OCI-LY7 (cell line): Measurements from ENCODE around the gene COLEC12. TPM values are rescaled to one million over a fixed set of nuclear protein-coding genes. Genes with fewer than 3 reads are reported as not detected.

Source experiments
- BruUV-seq: library from RNA; stranded (reverse); fragments of 400-500 nt; replicated peaks from 2 replicates; lab custom pipeline; 2021; lab: Mats Ljungman, UMichigan
- CTCF ChIA-PET: fragments of 300-600 bp; sonication (Branson Sonifier 250); formaldehyde crosslinking; loops from one replicate; lab custom pipeline; 2022; ENCODE audit warnings: antibody characterized with exemption; ENCODE audit not compliant: unreplicated experiment; lab: Charles Lee
- POLR2A ChIA-PET: fragments of 300-600 bp; sonication (Branson Sonifier 250); formaldehyde crosslinking; loops from one replicate; lab custom pipeline; 2022; ENCODE audit warnings: antibody characterized with exemption; lab: Charles Lee
- DNase-seq: peaks from one replicate; pipeline ENCODE4 v3.0.0-alpha.2; 2015; ENCODE audit warnings: low spot score
- H2AFZ ChIP-seq: fragments of 200-600 bp; sonication (generic), shearing (Covaris generic); 2 replicates; pipeline ENCODE4 v1.6.1; 2014; ENCODE audit warnings: mild to moderate bottlenecking, antibody characterized with exemption, low read length, moderate library complexity
- H3K27ac ChIP-seq: fragments of 200-600 bp; sonication (generic); 2 replicates; pipeline ENCODE4 v1.5.1; 2014; ENCODE audit warnings: mixed run types, low read depth, mild to moderate bottlenecking, moderate library complexity, low read length, inconsistent platforms; ENCODE audit not compliant: poor library complexity, severe bottlenecking
- H3K36me3 ChIP-seq: fragments of 200-600 bp; sonication (generic); 2 replicates; pipeline ENCODE4 v1.6.1; 2014; ENCODE audit warnings: mild to moderate bottlenecking, antibody characterized with exemption, low read length, moderate library complexity, mixed read lengths; ENCODE audit not compliant: insufficient read depth
- H3K4me1 ChIP-seq: fragments of 200-600 bp; sonication (generic); 2 replicates; pipeline ENCODE4 v1.5.1; 2014; ENCODE audit warnings: mild to moderate bottlenecking, low read length; ENCODE audit not compliant: insufficient read depth, poor library complexity, severe bottlenecking
- H3K4me2 ChIP-seq: fragments of 200-600 bp; sonication (generic); 2 replicates; pipeline ENCODE4 v1.6.1; 2014; ENCODE audit warnings: mild to moderate bottlenecking, low read length
- H3K4me3 ChIP-seq: fragments of 200-600 bp; sonication (generic); 2 replicates; pipeline ENCODE4 v1.5.1; 2014; ENCODE audit warnings: mild to moderate bottlenecking, low read depth, low read length; ENCODE audit not compliant: poor library complexity, severe bottlenecking
- H3K79me2 ChIP-seq: fragments of 200-600 bp; sonication (generic); 2 replicates; pipeline ENCODE4 v1.6.1; 2016; ENCODE audit warnings: low read depth, mild to moderate bottlenecking, low read length, moderate library complexity, mixed read lengths; ENCODE audit not compliant: insufficient read depth
- H3K9me2 ChIP-seq: fragments of 200-600 bp; sonication (generic); 2 replicates; pipeline ENCODE4 v1.6.1; 2016; ENCODE audit warnings: mild to moderate bottlenecking, low read length, mixed read lengths; ENCODE audit not compliant: insufficient read depth
- H3K9me3 ChIP-seq: fragments of 200-600 bp; sonication (generic); 2 replicates; pipeline ENCODE4 v1.6.1; 2014; ENCODE audit warnings: mild to moderate bottlenecking, mixed run types, low read length, mixed read lengths
- H4K20me1 ChIP-seq: fragments of 200-600 bp; sonication (generic); 2 replicates; pipeline ENCODE4 v1.6.1; 2014; ENCODE audit warnings: mild to moderate bottlenecking, antibody characterized with exemption, low read length, moderate library complexity, mixed read lengths; ENCODE audit not compliant: insufficient read depth
- CTCF ChIP-seq: fragments of 200-600 bp; sonication (generic); conservative IDR thresholded peaks from 2 replicates; pipeline ENCODE4 v1.5.1; 2014; ENCODE audit warnings: mild to moderate bottlenecking, antibody characterized with exemption, low read length, moderate library complexity, mixed read lengths
- EZH2phosphoT487 ChIP-seq: fragments of 200-600 bp; sonication (generic); IDR thresholded peaks from 2 replicates; pipeline ENCODE4 v1.6.1; 2018; ENCODE audit warnings: low read depth, borderline replicate concordance, mild to moderate bottlenecking, mixed run types, antibody characterized with exemption, low read length, moderate library complexity, mixed read lengths
- intact Hi-C: fragments of 100-400 bp; cut with micrococcal nuclease; formaldehyde crosslinking; loops from one replicate; pipeline ENCODE4 v1.10.0; 2022; ENCODE audit not compliant: unreplicated experiment
- total RNA-seq, 2 experiments: library from RNA; depleted of rRNA in 1 of 2; stranded (reverse); fragments of >200 nt in 1 of 2; shearing (Covaris generic) in 1 of 2; gene quantifications; 2 replicates each; pipeline ENCODE4 v1.2.3, GENCODE V29; 2014 to 2022

The COLEC12 gene
- total RNA-seq, 2 experiments from 2014 or later, result not detected

DNA sequence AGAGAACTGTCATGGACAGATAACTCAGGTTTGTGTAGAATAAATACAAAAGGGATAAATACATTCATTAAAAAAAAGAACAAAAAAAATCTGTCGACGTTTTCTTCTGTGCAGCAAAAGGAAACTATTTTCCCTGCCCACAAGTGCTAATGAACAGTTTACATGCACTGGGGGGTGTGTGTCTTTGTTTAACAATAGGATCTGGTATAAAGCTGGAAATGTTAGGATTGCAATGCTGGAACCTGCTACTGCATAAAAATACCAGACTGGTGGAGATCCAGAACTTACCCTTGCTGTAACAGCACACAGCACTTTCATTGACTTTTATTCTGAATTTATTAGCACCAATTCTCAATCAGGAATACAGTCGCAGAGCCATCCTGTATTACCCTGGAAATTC lies 148.1 kb downstream of the COLEC12 start:
- intact Hi-C loops, result no loop called here
- H4K20me1 ChIP-seq, result no peaks in the 10 kb centered on the region
- no peaks in the 10 kb centered on the region for H3K9me2 ChIP-seq
- no peaks in the 10 kb centered on the region for H3K9me3 ChIP-seq
- no peaks in the 10 kb centered on the region for H3K79me2 ChIP-seq
- POLR2A ChIA-PET, result no interaction called here
- H3K4me2 ChIP-seq, result no peak overlapping the region
- BruUV-seq, result no TSS peak
- CTCF ChIA-PET, result no interaction called here
- no peaks in the 10 kb centered on the region for H3K36me3 ChIP-seq
- TF ChIP-seq EZH2phosphoT487 (no peak), CTCF (no peak)
- H3K4me1 ChIP-seq, result no peaks in the 10 kb centered on the region
- H3K4me3 ChIP-seq, result no peak overlapping the region
- no peak overlapping the region for H2AFZ ChIP-seq
- H3K27ac ChIP-seq, result no peak overlapping the region
- DNase-seq, result no peak

- no peak overlapping the region for H3K4me2 ChIP-seq
- ChIA-PET POLR2A (no interaction called here), CTCF (no interaction called here)
- TF ChIP-seq CTCF (no peak), EZH2phosphoT487 (no peak)
- intact Hi-C loops, result no loop called here
- no peaks in the 10 kb centered on the region for H4K20me1 ChIP-seq
- H3K9me3 ChIP-seq, result no peaks in the 10 kb centered on the region
- H2AFZ ChIP-seq, result no peak overlapping the region
- H3K4me3 ChIP-seq, result no peak overlapping the region
- no peak for DNase-seq
- H3K9me2 ChIP-seq, result no peaks in the 10 kb centered on the region
- H3K4me1 ChIP-seq, result no peaks in the 10 kb centered on the region
- H3K27ac ChIP-seq, result no peak overlapping the region
- no peaks in the 10 kb centered on the region for H3K79me2 ChIP-seq
- no TSS peak for BruUV-seq
- H3K36me3 ChIP-seq, result no peaks in the 10 kb centered on the region
Measured at GRCh38 chr18:350953-351572, 149.4 kb downstream of the COLEC12 start.

DNA sequence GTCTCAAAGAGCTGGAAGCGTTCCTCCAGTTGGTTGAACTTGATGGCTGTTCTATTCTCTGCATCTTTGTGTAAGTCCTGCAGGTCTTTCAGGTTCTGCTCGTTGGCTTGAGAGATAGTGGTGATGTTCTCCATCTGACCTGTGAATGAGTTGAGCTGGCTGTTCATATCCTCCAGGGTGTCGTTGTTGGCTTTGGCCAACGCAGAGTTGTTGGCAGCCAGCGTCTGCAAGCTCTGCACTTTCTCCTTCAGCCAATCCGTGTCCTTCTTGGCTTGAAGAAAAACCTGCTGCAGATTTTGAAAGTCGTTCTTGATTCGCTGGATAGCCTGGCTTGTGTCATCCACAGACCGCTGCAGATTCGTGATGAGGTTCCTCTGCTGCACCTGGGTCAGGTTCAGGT lies 153.9 kb downstream of the COLEC12 start:
- no peak for DNase-seq
- CTCF ChIA-PET, result no interaction called here
- no peaks in the 10 kb centered on the region for H3K9me3 ChIP-seq
- TF ChIP-seq EZH2phosphoT487 (no peak), CTCF (no peak)
- no peaks in the 10 kb centered on the region for H3K79me2 ChIP-seq
- H3K9me2 ChIP-seq, result no peaks in the 10 kb centered on the region
- POLR2A ChIA-PET, result interaction anchor here (0.9 kb wide), 1 partner anchor 26 kb away, joined by 3 read pairs; no protein-coding TSS in a partner anchor
- H3K4me1 ChIP-seq, result no peaks in the 10 kb centered on the region
- no peak overlapping the region for H2AFZ ChIP-seq
- H4K20me1 ChIP-seq, result no peaks in the 10 kb centered on the region
- no peak overlapping the region for H3K27ac ChIP-seq
- no TSS peak for BruUV-seq
- intact Hi-C loops, result no loop called here
- no peak overlapping the region for H3K4me2 ChIP-seq
- no peaks in the 10 kb centered on the region for H3K36me3 ChIP-seq
- H3K4me3 ChIP-seq, result no peak overlapping the region
